T-helper 1 cell treated with Interleukin-12 subunit alpha and Interleukin-12 subunit beta and Interleukin-4 antibody, amounts not matched to agents 30 ng/mL and 1 ng/mL, for 36 hours (primary cell): ENCODE measurements around the gene CBFA2T2. TPM values are rescaled to one million over a fixed set of nuclear protein-coding genes. Genes with fewer than 3 reads are reported as not detected.
"Not testable (repeated sequence)": the region's sequence is repeated elsewhere in the genome, so short reads cannot be mapped to it uniquely, and the experiment has no call there.

Experiments used
- intact Hi-C: fragments of 100-400 bp; cut with micrococcal nuclease; formaldehyde crosslinking; loops from one replicate; pipeline ENCODE4 v1.15.1; 2024
- total RNA-seq: library from RNA; stranded (reverse); gene quantifications from 2 replicates; pipeline ENCODE4 v1.2.3, GENCODE V29; 2022

Gene CBFA2T2
- total RNA-seq, 1 donor from 2014 or later: 19.4 TPM

DNA sequence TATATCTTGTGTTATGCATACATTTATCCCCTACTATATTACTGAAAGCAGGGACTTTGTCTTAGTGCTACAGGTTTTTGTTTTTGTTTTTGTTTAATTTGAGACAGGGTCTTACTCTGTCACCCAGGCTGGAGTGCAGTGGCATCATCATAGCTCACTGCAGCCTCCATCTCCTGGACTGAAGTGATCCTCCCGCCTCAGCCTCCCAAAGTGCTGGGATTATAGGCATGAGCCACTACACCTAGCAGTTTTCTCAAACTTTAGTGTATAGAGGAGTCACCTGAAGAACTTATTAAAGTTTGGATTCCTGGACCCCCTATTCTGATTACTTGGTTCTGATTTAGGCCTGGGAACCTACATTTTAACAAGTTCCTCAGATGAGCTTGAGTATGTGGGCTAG lies 51.9 kb downstream of the CBFA2T2 start:
- intact Hi-C loops: no loop called here

DNA sequence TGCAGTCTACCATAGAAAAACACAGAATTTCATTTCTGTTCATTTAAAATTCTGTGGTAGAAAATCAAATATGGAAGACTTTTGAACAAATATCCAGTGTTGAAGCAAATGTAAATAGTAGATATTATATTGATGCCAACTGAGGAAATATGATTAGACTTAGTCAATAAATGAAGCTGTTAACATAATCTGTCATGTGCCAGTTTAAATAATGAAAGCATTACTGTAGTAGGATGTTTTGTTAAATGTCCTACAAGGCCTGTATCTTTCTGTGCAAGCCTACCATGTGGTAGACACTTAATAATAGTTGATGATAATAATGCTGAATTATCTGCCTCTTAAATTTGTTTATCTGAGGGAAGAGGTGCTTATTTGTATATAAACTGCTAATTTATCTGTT lies 55.9 kb downstream of the CBFA2T2 start:
- intact Hi-C loops: no loop called here

DNA sequence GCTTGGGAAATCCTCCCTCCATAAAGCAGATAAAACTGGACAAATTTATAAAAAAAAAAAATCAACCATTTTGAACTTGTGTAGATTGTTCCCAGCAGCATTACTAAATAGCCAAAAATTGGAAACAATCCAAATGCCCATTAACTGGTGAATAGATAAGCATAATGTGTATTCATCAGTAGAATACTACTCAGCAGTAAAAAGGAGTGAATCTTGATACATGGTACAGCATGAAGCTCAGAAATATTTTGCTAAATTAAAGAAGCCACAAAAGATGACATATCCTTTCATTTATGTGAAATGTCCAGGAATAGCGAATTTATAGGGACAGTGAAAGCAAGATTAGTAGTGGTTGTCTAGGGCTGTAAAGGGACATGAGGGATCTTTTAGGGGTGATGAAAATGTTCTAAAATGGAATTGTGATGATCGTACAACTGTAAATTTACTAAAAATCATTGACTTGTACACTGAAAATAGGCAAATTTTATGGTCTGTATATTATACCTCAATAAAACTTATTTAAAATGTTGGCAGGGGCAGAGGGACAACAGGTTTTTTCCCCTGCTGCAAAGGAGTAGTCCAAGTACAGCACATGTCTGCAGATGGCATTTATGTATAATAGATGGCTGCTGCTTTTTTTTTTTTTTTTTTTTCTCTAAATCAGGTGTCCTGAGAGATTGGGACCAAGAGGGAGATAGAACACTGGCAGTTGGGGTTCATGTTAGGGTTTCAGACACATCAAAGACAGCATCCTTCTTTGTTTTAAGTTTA lies 59.5 kb downstream of the CBFA2T2 start:
- intact Hi-C loops: no loop called here

DNA sequence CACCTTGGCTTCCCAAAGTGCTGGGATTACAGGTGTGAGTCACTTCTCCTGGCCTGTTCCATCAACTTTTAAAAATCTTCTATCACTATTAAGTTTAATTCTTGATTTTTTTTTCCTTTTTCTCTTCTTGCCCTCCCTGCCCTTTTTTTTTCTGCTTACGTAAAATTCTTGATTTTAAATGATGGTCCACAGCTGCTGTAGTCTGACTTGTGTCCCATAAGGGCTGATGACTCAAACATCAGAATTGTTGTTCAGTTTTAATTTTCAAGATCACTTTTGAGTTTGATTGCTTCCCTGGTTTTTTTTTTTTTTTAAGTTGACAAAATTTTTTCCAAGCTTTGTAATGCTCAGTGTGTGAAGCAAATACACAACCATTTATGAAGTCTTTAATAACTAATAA lies 61.9 kb downstream of the CBFA2T2 start:
- intact Hi-C loops: loop anchor here (10.0 kb wide), 1 partner anchor 807 kb away; the partner anchor contains the start of gene COMMD7

DNA sequence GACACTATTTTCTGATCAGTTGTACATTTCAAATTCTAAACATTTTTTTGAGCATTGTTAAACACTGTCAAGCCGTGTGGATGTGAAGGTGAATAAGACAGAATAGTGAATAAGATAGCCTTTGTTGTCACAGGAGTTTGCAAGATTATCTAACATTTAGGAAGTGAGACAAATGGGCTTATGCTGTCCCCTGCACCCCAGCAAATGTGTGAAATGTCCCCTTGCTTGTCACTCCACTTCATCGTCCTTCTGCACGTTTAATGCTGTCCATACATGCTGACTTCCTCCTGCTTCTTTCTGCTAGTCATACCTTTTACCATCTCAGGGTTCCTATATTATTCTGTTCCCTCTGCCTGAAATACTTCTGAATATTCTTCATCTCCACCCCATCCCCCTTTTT lies 62.6 kb downstream of the CBFA2T2 start:
- intact Hi-C loops: loop anchor here (10.0 kb wide), 1 partner anchor 808 kb away; the partner anchor contains the start of gene COMMD7

DNA sequence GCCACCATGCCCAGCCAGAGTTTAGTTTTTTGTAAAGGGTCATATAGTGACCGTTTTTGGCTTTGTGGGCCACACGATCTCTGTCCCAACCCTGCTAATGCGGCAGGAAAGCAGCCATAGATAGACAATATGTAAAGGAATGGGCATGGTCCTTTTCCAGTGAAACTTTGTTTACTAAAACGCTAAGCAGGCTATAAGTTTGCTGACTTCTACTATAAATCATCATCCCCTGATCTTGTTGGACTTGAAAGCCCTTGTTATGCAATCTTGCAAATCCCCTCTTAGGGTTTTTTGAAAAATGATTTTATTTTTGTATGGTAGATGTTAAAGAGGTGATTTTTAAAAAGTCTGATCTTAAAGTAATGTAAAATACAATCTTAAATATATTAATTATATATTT lies 63.6 kb downstream of the CBFA2T2 start:
- intact Hi-C loops: loop anchor here (10.0 kb wide), 1 partner anchor 809 kb away; the partner anchor contains the start of gene COMMD7

DNA sequence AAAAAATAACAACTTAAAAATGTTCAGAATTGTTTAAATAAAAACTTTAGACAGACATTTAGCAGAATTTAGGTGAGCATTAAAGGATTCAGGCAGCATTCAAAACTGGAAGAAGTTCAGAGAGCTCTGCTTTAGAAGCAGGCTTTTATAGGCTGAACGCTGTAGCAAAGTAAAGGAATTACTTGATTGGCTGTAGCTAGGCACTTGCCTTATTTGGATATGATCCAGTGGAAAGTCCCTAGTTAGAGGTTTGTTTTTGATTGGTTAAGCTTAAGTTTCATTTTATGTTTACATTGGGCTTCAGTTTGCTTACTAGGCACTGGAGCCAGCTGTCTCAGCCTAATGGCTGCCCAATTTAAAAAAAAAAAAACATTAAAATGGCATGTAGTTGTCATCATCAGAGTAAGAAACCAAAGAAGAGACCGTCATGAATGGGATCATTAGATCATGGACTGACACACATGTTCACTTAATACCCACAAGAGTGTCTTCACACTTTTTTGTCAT lies 65.1 kb downstream of the CBFA2T2 start:
- intact Hi-C loops: loop anchor here (1.0 to 10.0 kb wide), 11 partner anchors 66 to 810 kb away; partner anchors contain the start of genes ACTL10, CDK5RAP1, CHMP4B and COMMD7

DNA sequence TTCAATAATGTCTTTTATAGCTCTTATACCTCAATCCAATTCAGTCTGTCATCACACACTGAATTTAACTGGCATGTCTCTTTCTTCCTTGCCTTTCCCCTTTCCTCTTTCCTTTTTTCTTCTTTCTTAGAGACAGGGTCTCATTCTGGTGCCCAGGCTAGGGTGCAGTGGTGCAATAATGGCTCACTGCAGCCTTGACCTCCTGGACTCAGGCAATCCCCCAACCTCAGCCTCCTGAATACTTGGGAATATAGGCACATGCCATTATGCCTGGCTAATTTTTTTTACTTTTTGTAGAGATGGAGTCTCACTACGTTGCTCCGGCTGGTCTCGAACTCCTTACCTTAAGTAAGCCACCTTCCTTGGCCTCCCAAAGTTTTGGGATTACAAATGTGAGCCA lies 65.9 kb downstream of the CBFA2T2 start:
- intact Hi-C loops: loop anchor here (1.0 to 10.0 kb wide), 11 partner anchors 66 to 811 kb away; partner anchors contain the start of genes ACTL10, CDK5RAP1, CHMP4B and COMMD7

DNA sequence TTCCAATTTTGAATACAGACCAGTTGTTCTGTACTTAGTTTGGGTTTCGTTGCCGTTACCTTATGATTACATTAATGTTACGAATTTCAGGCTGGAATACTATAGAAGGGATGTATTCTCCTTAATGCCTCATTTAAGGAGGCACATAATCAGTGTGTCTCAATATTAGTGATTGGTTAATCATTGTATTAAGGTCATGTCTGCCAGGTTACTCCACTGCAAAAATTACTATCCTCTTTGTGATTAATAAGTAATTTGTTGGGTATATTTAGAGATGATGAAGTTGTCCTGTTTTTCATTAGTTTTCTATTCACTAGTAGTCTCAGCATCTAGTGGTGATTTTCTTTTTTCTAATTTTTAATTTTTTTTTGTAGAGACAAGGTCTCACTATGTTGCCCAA lies 66.3 kb downstream of the CBFA2T2 start:
- intact Hi-C loops: loop anchor here (5.0 to 10.0 kb wide), 3 partner anchors 556 to 811 kb away; partner anchors contain the start of genes COMMD7 and EIF2S2

DNA sequence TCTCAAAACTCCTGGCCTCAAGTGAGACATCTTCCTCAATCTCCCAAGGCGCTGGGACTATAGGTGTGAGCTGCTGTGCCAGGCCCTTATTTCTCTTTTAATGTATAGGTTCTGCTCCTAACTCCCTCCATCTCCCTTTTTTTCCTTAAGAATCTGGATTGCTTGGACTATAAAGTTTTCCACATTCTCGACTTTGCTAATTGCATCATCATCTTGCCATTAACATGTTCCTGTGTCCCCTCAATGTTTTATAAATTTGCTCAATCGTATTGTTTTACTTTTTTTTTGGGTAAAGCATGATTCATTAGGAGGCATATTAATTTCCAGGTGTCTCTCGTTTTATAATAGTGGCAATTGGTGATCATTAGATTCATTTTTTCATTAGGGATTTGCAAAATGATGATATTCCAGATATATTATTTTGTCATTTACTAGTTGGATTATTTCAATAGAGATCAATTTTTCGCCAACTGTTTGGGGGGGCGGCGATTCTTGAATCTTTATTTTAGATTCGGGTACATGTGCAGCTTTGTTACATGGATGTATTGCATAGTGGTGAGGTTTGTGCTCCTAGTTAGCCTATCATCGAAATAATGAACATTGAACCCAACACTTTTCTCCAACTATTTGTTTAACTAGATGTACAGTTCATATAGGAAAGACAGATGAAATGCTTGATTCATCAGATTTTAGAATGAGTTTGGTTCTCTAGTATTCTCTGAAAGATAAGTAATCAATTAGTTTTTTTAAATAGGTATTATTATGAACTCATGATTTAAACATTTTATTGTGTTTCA lies 68.7 kb downstream of the CBFA2T2 start:
- intact Hi-C loops: loop anchor here (5.0 to 10.0 kb wide), 3 partner anchors 554 to 814 kb away; partner anchors contain the start of genes COMMD7 and EIF2S2

DNA sequence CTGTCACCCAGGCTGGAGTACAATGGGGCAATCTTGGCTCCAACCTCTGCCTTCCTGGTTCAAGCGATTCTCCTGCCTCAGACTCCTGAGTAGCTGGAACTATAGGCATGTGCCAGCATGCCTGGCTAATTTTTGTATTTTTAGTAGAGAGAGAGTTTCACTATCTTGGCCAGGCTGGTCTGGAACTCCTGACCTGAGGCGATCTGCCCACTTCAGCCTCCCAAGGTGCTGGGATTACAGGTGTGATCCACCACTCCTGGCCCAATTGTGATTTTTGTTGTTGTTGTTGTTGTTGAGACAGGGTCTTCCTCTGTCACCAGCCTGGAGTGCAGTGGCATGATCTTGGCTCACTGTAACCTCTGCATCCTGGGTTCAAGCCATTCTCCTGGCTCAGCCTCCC lies 69.3 kb downstream of the CBFA2T2 start:
- intact Hi-C loops: loop anchor here (5.0 to 10.0 kb wide), 3 partner anchors 553 to 814 kb away; partner anchors contain the start of genes COMMD7 and EIF2S2

DNA sequence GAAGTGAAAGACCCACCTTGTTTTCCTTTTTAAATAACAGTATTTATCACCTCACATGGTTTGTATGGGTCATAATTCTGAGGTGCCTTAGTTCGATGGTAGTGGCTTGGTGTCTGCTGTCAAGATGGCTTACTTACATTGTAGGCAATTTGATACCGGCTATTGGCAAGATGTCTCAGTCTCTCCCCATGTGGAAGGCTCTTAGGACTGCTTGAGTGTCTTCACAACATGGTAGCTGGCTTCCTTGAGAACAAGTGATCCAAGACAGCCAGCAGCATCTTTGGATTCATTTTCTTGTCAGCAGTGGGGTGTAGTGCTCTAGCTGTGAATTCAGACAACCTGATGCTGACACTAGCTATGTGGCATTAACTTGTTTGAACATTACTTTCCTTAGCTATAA lies 70.1 kb downstream of the CBFA2T2 start:
- intact Hi-C loops: no loop called here

DNA sequence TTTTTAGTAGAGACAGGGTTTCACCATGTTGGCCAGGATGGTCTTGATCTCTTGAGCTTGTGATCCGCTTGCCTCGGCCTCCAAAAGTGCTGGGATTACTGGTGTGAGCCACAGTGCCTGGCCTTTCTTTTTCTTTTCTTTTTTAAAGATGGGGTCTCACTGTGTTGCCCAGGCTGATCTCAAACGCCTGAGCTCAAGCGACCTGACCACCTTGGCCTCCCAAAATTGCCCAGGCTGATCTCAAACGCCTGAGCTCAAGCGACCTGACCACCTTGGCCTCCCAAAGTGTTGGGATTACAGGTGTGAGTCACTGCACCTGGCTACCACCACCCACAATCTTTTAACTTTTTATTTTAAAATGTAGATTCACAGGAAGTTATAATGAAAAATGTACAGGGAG lies 71.2 kb downstream of the CBFA2T2 start:
- intact Hi-C loops: not testable (repeated sequence)

DNA sequence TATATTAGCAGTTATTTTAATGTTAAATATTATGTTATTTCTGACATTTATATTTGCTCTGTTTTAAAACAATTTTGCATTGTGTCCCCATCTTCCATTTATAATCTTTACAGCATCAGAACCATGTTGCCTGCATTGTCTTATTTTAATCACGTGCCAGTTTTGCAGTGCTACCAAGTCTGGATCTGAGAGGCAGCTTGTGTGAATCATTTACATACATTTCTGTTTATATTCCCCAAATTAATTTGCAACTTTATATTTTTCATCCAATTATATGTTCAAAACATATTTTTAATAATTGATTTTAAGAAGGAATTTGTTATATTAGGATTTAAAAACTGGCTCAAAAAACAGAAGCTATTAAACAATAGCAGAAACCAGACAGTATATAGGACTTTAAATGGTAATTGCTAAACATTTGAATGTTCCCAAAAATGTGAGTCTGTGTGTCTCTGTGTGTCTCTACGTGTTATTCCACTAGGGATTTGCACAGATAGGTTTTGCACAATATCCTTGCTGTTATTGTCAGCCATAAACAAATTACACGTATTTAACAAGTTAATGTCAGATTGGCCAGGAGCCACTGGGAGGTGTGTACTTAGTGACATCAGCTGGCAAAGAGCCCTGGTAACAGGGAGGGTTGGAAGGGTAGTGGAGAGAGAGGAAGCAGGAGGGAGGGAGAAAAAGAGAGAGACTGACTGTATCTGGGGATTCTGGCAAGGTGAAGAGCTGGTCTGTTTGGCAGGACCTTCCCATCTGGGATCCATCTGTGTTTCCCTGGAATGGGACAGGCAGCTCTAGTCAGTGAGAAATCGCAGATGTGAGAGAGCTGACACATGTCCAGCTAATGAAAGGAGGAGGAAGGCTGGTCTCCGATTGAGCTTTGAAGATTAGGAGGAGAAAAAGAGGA lies 72.1 kb downstream of the CBFA2T2 start:
- intact Hi-C loops: no loop called here

DNA sequence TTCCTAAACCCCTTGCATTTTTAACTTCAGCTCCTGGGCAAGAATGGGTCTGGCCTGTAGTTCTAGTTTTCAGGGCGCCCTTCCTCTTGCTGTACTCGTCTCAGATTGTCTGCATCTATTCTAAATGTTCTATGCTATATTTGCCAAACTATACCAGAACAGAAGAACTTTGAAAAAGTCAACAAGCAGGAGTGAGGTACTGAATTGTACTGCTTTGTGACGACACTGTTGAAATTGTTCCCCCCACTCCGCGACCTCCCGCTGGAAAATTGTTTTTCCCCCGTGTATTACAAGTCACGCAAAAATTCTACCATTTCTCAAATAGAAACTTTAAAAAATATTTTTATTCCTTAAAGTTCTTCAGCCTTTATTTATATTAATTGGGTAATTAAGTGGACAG lies 73.9 kb downstream of the CBFA2T2 start:
- intact Hi-C loops: no loop called here

DNA sequence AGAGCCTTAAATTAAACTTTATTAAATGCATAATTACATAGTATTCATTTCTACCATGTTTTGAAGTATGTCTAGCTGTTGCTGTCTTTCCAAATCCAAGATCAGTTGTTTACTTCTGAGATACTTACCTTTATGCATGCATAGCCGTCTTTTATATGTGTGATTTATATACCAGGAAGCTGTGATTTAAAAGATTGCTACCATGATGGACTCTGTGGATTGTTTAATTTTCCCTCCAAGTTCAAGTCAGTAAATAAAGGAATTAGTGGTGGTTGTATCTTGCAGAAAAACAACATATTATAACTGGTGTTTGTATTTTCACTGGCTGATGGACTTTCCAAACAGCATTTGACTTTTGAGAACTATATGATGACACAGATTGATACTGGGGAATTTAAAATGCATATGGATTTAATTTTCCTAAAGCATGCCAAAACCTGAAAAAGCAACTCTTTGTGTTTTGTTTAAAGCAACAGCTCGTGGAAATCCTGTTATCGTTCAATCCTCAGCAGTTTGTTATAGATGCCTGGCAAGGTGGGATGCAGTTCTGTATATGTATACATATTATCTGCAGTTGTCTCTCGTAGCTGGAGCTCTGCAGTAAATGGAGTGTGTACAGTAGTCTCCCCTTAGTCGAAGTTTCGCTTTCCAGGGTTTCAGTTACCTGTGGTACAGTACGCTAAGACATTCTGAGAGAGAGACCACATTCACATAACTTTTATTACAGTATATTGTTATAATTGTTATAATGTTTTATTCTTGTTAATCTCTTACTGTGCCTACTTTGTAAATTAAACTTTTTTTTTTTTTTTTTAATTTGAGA lies 77.1 kb downstream of the CBFA2T2 start:
- intact Hi-C loops: no loop called here

DNA sequence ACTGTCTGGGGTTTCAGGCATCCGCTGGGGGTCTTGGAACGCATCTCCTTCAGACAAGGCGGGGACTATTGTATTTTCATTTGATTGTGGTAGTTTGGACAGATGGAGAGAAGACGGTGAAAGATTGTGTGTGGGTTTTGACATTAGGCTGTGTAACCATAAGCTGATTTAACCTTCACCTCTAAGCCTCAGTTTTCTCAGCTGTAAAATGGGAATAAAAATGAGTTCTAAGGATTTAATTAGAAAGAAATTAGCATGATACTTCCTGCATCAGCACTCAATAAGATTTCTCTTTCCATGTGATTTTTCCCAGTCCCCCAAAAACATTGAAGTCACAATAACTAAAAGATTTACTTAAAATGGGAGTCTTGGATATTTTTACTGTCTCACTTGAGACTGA lies 78.1 kb downstream of the CBFA2T2 start:
- intact Hi-C loops: no loop called here

DNA sequence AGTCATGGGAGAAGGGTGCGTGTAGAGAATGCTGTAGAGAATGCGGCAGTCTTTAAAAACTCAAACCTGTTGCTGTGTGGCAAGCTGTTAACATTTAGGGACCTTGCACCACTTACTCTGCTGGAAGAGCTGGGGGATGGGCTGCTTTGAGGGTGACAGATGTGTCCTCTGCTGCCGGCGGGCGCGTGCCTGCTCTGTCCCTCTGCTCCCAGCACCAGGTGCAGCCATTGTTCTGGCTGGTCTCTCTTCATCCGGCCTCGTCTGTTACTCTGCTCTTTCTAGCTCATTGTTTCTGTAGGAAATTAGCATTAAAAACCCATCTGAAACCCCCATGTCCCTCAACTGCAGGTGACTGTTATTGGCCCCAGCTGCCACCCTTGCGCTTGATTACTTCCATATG lies 78.5 kb downstream of the CBFA2T2 start:
- intact Hi-C loops: no loop called here

DNA sequence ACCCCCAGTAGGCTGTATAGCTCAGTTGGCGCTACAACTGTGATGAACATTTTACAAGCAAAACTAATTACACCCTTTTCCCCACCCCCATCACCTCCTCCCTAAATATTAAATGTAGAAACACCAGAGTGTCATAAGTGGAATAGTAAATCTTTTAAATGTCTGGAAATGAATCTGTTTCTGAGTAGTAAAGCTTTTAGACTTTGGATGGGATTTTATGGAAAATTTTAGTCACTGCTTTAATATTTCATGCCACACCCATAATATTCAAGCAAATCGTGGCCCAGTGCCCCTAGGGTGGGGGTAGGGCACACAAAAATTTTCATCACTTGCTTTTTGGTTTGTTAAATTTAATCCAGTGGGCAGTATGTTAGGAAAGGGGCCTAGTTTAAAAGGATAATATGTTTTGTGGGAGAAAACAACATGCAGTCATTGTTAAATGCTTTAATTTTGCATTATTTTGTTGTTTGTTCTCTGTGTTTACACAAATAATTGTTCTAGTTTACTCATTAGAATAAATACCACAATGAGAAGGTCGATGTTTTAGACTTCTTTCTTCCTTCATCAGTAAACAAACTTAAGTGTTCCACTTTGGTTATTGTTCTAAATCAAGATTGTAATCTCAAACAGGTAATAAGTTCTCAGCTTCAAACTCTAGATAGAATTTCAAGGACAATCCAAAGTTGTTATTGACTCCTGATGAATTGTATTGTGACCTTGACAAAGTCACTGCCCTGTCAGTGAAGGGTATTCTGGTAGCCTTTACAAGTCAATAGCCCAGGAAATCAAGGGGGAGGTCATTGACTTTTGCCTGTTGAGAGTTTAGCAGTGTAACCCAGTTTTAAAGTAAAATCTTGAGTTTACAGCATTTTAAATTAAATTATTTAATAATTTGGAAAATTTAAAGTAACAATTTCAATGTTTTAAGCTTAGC lies 79.2 kb downstream of the CBFA2T2 start:
- intact Hi-C loops: no loop called here
